GM18909 (cell line): ENCODE results near the gene WDR89.
A peak's percentile ranks its signal among the peaks of the same experiment; 100 is the strongest.
"Not testable (repeated sequence)": the region's sequence is repeated elsewhere in the genome, so short reads cannot be mapped to it uniquely, and the experiment has no call there.

Experiments used
- ATAC-seq: cut with Tn5 transposase; IDR thresholded peaks from one replicate; pipeline ENCODE4 v1.9.1; 2021; ENCODE audit warnings: mild to moderate bottlenecking; ENCODE audit not compliant: unreplicated experiment, poor library complexity

Gene WDR89

DNA sequence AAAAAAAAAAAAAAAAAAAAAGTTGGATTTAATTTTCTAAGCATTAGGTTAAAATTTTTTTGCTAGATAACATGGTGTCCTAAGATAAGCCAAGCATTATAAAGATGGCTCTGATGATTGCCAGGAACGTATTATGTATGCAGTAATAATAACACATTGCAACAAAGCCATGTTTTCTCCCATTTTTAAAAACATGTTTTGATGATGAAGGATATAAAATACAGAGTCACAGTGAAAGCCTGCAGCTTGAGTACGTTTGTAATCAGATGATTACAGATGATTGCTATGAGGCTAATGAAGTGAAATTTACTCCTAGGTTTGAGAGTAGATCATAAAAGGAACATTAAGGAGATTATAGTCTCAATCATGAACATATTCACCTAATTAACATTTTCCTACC, 13.3 kb upstream of the WDR89 start:
- no peak for ATAC-seq

DNA sequence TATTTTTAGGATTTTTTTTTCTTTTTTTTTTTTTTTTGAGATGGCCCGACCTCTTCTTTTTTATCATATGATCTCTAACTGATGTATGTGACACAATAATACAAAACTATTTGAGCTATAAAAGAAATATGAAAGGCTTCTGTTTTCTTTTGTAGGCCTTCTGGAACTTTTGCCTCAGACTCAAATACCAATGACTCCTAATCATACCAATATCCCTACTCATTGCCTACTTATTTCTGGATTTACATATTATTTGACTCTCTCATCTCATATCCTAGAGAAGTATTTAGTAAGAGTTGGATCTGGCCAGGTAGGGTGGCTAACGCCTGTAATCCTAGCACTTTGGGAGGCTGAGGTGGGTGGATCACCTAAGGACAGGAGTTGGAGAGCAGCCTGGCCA, 12.7 kb upstream of the WDR89 start:
- no peak for ATAC-seq

DNA sequence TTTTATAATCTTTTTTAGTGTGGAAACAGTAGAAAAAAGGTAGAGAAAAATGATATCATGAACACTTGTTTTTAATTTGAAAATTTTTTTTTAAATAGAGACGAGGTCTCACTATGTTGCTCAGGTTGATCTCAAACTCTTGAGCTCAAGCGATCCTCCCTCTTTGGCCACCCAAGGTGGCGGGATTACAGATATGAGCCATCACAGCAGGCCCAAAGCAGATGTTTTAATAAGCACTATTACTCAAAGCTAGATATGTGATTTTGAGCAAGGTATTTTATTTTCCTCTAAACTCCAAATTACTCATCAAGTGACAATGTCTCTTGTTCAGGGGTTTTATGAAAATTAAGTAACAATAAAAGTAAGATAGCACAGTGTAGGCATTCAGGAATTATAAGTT, 10.7 kb upstream of the WDR89 start:
- ATAC-seq = no peak

DNA sequence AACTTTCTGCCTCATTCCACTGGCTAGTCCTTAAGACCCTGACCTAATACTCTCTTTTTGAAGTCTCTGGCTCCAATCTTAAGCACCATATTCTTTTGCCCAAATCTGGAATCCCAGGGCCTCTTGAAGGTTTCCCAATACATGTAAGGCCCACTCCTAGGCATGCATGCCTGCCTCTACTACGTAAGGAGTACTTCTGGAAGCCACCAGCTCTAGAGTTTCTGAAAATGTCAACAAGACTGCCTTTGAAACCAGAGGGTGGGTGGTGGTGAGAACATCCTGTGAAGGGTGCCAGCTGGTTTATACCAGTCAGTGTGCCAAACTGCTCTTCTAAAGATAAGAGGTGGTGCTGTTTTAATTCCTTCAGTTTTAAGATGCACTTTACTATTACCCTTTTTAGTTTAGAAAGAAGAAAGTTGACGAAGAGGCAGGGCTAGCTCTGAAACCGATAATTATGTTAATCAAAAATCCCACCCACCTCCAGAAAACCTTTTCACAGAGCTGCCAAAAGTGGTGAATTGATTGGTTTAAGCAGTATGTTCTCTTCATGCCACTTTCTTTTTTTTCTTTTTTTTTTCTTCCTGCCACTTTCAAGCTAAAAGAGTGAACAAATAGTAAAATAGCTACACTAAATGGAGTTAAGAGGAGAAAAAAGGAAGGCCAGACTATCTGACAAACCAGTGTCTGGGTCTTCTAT, 8.7 kb upstream of the WDR89 start:
- peak; percentile 81 for ATAC-seq

DNA sequence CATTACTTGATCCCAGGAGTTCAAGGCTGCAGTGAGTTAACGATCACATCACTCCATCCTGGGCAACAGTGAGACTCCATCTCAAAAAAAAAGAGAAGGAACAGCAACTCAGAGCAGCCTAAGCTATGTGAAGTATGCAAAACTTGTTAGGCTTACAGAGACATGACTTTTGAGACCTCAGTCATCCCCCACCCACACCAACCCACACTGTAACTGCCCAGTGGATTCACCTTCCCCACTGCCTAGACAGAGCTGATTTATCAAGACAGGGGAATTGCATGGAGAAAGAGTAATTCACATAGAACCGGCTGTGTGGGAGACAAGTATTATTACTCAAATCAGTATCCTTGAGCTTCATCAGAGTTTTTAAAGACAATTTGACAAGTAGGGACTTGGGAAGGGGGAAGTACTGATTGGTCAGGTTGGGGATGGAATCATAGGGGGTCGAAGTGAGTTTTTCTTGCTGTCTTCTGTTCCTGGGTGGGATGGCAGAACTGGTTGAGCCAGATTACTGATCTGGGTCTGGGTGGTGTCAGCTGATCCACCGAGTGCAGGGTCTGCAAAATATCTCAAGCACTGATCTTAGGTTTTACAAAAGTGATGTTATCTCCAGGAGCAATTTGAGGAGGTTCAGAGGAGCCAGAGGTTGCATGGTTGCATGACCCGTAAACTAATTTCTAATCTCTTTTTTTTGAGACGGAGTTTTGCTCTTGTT, 6.2 kb upstream of the WDR89 start:
- ATAC-seq = no peak

DNA sequence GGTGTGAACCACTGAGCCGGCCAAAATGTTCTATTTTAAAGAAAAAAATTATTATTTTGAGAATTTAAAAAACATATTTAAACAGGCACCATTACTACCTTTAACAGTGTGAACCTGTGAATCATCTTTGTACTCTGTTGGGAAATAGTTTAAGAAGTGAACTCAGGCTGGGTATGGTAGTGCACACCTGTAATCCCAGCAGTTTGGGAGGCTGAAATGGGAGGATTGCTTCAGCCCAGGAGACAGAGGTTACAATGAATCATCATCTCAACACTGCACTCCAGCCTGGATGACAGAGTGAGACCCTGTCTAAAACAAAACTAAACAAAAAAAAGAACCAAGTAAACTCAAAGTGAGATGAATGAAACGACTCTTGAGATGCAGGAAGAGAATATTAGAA, 3.1 kb upstream of the WDR89 start:
- ATAC-seq = no peak

DNA sequence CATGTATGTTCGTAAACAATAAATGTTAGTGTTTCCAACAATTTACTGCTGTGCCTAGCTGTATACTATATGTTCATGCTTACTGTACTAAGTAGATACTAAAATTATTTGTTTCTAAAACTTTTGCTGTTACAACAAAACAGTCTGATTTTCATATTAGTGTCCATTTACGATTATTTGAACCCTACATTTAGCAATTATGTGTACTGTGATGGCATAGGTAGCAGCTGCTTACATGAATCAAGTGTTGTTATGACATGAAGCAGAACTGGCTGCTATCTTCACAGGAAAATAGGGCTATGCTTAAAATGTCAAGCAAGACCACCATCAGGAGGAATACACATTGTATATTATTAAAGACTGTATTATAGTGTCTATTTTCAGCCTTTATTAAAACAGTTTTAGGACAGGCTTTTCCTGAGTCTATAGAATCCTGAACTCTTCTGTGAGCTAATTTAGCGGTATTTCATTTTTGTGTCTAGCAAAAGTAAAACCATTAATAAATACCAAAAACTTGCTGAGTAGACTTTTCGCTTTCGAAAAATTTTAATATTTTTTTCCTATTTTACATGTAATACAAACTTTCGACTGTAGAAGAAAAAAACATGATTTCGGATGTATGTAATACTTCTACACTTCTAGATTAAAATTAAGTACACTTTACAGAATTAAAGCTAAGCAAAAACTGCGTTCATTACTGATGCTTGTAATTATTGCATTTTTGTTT, 1.1 kb upstream of the WDR89 start:
- no peak for ATAC-seq

DNA sequence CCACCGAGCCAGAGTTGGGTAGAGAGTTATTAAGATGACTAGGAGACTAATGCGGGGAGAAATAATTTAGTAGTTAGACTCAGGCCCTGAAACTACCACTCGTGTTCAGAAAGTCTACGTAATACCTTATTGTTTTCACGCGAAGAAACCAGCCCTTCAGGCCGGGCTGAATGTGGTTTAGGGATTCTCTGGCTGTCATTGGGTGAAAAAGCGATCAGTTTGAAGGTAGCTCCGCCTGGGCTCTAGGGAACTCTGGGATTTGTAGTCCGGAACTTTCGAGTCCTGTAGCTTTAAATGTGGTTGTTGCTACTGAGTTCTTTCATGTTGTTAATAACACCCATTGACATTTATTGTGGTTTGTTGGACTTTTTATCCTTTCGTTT, 549 bp upstream of the WDR89 start:
- peak; percentile 65 for ATAC-seq

DNA sequence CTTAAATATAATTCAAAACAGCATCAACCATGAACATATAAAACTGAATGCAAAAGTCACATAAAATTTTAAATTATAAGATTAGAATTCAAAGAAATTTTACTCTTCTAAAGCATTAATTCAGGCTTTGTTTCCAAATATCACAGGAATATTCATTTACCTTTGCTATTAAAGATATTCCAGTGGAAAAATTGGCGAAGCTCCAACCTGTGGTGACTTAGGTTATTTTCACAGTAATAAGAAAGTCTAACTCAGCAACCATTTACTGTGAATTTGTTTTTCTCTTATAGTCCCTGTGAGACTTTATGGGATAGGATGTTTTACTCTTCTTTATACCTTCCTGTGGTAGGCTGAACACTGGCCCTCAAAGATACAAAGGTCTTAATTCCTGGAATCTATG, 3.2 kb downstream of the WDR89 start:
- no peak for ATAC-seq

DNA sequence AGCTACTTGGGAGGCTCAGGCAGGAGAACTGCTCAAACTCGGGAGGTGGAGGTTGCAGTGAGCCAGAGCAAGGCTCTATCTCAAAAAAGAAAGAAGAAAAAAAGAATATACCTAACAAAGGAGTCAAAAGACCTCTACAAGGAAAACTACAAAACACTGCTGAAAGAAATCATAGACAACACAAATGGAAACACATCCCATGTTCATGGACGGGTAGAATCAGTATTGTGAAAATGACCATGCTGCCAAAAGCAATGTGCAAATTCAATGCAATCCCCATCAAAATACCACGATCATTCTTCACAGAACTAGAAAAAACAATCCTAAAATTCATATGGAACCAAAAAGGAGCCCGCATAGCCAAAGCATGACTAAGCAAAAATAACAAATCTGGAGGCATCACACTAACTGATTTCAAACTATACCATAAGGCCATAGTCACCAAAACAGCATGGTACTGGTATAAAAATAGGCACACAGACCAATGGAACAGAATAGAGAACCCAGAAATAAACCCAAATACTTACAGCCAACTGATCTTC, 5.5 kb downstream of the WDR89 start:
- ATAC-seq = not testable (repeated sequence)

DNA sequence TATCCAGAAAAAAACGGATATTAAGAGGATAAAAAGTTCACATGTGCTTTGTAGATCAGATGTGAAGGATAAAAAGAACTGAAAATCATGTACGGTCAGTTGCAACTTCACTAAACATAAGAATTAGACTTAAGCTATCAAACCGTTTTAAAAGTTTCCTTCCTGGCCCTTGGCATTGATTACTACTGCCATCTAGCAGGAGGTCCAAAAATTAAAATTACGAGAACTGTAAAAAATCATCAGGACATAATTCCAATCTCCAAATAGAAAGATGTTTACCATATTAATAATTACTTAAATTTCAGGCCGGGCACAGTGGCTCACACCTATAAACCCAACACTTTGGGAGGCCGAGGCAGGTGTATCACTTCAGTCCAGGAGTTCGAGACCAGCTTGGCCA, 7.9 kb downstream of the WDR89 start:
- no peak for ATAC-seq

DNA sequence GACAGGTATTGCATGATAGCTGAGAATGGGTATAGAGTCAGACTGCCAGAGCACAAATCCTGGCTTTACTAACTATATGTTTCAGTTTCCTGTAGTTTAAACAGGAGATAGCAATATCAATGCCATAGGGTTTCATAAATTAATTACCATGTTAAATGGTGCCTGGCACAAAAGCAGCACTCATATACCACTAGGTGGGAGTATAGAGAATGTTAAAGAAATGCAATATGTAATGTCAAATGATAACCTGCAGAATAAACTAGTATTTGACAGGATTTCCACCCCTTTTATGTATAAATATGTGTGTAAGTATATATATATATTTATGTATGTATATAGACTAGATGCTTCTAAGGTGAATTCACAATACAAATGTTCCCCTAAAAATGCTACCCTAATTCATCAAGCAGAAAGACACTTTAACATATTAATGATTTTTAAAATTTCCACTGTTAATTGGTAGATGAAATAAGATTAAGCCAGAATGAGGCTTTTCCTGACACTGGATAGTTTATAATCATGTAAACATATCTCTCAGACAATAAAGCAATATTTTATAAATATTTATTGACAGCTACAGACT, 8.6 kb downstream of the WDR89 start:
- peak; percentile 51 for ATAC-seq

DNA sequence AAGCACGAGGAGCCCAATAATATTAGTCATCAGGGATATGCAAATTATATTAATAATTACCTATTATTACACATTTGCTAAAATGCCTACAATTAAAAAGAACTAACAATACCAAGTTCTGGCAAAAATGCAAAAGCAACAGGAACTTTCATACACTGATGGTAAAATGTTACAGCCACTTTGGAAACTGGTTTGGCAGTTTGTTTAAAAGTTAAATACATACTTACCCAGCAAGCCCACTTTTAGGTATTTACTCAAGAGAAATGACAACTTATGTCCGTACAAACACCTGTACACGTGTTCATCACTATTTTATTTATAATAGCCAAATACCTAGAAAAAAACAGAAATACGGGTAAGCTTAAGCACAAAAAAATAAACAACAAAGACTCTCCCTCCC, 17.0 kb downstream of the WDR89 start:
- no peak for ATAC-seq

DNA sequence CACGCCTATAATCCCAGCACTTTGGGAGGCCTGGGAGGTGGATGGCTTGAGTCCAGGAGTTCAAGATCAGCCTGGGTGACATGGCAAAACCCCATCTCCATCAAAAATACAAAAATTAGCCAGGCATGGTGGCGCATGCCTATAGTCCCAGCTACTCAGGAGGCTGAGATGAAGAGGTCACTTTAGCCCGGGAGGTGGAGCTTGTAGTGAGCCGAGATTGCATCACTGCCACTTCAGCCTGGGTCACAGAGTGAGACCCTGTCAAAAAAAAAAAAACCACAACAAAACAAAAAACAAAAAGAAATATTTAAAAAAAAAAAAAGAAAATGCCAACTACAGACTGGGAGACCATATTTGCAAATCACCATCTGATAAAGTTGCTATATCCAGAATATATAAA, 17.5 kb downstream of the WDR89 start:
- ATAC-seq = no peak

DNA sequence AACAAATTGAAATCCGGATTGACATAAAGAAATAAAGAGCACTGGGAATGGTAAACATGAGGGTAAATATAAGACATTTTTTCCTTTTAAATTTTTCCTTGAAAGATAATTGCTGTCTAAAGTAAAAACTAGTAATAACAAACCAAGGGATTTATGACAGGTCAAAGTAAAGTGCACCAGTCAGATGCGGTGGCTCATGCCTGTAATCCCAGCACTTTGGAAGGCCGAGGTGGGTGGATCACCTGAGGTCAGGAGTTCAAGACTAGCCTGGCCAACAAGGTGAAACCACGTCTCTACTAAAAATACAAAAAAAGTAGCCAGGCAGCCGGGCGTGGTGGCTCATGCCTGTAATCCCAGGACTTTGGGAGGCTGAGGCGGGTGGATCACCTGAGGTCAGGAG, 19.7 kb downstream of the WDR89 start:
- ATAC-seq = not testable (repeated sequence)

DNA sequence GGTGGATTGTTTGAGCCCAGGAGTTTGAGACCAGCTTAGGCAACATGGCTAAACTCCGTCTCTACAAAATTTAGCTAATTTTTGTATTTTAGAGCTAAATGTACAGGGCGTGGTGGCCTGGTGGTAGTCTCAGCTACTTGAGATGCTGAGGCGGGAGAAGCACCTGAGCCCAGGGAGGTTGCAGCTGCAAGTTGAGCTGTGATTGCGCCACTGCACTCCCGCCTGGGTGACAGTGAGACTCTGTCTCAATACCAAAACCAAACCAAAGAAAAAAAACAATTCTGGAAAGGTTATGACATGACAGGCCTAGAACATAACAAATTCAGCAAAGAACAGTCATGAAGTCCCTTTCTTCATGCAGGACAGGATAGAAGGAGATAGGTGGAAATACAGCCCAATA, 25.7 kb downstream of the WDR89 start:
- no peak for ATAC-seq

DNA sequence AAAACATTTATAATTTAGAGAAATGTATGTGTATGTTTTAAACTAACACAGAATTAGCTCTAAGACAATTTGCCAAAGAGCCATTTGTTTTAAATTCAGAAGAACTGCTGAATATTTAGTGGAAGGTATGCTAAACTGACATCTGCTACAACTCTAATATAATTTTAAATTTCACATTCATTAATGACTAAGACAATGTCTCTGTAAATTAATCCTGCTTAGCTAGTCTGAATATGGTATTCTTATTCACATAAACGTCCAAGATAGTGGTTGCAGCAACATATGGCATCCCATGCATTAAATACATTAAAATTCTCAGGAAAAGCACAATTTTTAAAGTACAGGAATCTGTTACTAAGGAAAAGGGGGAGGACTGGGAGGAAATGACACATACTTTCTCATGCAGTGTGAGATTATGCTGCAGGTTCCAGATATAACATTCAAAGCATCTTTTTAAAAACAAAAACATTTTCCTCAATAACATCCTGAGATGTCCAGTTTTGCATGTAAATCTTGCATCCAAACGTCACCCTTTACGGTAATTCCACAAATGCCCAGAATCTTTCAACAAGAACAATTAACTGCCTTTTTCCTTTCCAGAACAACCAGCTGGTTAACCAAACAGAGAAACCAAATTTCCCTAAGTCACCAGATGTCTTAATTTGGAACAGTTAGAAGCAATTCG, 26.9 kb downstream of the WDR89 start:
- ATAC-seq = no peak

DNA sequence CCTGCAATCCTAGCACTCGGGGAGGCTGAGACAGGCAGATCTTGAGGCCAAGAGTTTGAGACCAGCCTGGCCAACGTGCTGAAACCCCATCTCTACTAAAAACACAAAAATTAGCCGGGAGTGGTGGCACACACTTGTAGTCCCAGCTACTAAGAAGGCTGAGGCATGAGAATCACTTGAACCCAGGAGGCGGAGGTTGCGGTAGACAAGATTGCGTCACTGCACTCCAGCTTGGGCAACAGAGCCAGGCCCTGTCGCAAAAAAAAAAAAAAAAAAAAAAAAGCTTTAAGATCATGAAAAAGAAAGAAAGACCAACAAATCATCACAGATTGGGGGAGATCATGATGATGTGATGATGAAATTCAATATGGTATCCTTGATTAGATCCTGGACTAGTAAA, 30.6 kb downstream of the WDR89 start:
- no peak for ATAC-seq

DNA sequence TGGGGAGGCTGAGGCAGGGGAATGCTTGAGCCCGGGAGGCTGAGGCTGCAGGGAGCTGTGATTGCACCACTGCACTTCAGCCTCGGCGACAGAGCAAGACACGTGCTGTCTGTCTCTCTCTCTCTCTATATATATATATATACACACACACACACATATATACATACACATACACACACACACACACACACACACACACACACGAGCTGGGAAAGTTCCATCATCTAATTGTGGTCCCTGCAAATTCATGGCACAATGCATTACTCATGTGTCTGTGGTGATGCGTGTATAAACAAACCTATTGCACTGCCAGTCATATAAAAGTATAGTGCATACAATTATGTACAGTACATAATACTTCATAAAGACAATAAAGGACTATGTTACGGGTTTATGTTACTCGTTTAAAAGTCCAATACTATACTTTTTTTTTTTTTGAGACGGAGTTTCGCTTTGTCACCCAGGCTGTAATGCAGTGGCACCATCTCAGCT, 36.6 kb downstream of the WDR89 start:
- no peak for ATAC-seq

DNA sequence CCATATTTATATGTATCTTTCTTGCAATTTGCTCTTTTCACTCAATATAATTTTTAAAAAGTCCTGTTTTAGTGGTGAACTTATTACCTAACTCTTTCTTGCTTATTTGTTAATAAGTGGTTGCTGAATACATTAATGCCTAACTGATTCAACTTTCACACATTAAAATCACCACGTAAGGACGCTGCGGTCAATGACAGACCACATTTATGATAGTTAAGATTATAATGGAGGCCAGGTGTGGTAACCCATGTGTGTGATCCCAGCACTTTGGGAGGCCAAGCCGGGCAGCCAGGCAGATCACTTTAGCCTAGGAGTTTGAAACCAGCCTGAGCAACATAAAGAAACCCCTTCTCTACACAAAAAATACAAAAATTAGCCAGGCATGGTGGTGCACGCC, 37.0 kb downstream of the WDR89 start:
- ATAC-seq = no peak
